GM12872 (cell line): ENCODE measurements around the gene GPR135.
A peak's percentile ranks its signal among the peaks of the same experiment; 100 is the strongest.

Source experiments
- TF ChIP-seq, protein P1 (sequence below): IDR thresholded peaks from 3 replicates; pipeline ENCODE4 v1.5.1; 2011; ENCODE audit warnings: low read depth, mild to moderate bottlenecking, low read length, moderate library complexity; ENCODE audit not compliant: insufficient read depth

GPR135 gene

GRCh38 chr14:59428581-59429012 is 36.6 kb downstream of the GPR135 start:
- TF ChIP-seq, protein P1, sequence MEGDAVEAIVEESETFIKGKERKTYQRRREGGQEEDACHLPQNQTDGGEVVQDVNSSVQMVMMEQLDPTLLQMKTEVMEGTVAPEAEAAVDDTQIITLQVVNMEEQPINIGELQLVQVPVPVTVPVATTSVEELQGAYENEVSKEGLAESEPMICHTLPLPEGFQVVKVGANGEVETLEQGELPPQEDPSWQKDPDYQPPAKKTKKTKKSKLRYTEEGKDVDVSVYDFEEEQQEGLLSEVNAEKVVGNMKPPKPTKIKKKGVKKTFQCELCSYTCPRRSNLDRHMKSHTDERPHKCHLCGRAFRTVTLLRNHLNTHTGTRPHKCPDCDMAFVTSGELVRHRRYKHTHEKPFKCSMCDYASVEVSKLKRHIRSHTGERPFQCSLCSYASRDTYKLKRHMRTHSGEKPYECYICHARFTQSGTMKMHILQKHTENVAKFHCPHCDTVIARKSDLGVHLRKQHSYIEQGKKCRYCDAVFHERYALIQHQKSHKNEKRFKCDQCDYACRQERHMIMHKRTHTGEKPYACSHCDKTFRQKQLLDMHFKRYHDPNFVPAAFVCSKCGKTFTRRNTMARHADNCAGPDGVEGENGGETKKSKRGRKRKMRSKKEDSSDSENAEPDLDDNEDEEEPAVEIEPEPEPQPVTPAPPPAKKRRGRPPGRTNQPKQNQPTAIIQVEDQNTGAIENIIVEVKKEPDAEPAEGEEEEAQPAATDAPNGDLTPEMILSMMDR, result no peak

GRCh38 chr14:59427653-59428580 is 37.3 kb downstream of the GPR135 start:
- TF ChIP-seq, protein P1, result no peak

- TF ChIP-seq, protein P1, result no peak
These were observed 39.8 kb downstream of the GPR135 start for GRCh38 chr14:59425322-59425935.

- TF ChIP-seq, protein P1, result no peak
These were observed 40.7 kb downstream of the GPR135 start for GRCh38 chr14:59424341-59425071.

- TF ChIP-seq, protein P1, result peak; percentile 42; the same call in 2 of the 3 replicates
These were observed 42.9 kb downstream of the GPR135 start for GRCh38 chr14:59422069-59422881.

DNA sequence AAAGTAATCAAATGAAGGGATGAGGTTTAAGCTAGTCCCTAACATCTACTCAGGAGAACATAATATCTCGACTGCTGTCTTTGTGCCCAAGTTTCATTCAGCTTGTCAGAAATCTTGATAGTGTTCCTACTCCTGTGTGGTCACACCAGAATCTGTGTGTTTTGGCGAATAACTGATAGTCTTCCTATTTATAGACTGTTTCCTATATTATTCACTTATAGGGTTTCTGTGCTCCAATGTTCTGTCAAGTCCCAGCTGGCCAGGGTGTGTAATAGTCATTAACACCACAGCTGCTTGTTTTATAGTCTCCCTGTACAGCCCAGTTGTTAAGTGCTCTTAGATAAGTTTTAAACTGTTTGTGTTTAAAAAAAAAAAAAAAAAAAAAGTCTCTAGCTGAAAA is 45.9 kb downstream of the GPR135 start:
- TF ChIP-seq, protein P1, result no peak
